Raji (cell line): ENCODE measurements around the gene SLC39A11.
A peak's percentile ranks its signal among the peaks of the same experiment; 100 is the strongest.

Experiments used
- POLR2A ChIP-seq: IDR thresholded peaks from 2 replicates; pipeline ENCODE4 v1.6.1; 2011; ENCODE audit warnings: low read depth, low read length, control low read depth; ENCODE audit not compliant: insufficient read depth

The SLC39A11 gene

GRCh38 chr17:73092523-73093135, at the start of gene SLC39A11:
Gene SLC39A11 (minus strand): TSS chr17:73092688. CDS start chr17:73088764, 3,924 bp downstream.
- peak; percentile 86 for TF ChIP-seq POLR2A

GRCh38 chr17:73141411-73141810, 48.9 kb upstream of the SLC39A11 start:
- no peak for TF ChIP-seq POLR2A

GRCh38 chr17:73140566-73140965, 48.1 kb upstream of the SLC39A11 start:
- TF ChIP-seq POLR2A = no peak

GRCh38 chr17:73139296-73139695, 46.8 kb upstream of the SLC39A11 start:
- TF ChIP-seq POLR2A = no peak

GRCh38 chr17:73138541-73139138, 46.2 kb upstream of the SLC39A11 start:
- no peak for TF ChIP-seq POLR2A

GRCh38 chr17:73137376-73137775, 44.9 kb upstream of the SLC39A11 start:
- no peak for TF ChIP-seq POLR2A

- no peak for TF ChIP-seq POLR2A
Measured at GRCh38 chr17:73135766-73136165, 43.3 kb upstream of the SLC39A11 start.

- TF ChIP-seq POLR2A = no peak
Measured at GRCh38 chr17:73133911-73134649, 41.6 kb upstream of the SLC39A11 start.

- no peak for TF ChIP-seq POLR2A
Measured at GRCh38 chr17:73132085-73132492, 39.6 kb upstream of the SLC39A11 start.

- TF ChIP-seq POLR2A = no peak
Measured at GRCh38 chr17:73130977-73131376, 38.5 kb upstream of the SLC39A11 start.

GRCh38 chr17:73128496-73128895, 36.0 kb upstream of the SLC39A11 start:
- TF ChIP-seq POLR2A = no peak

GRCh38 chr17:73126716-73127473, 34.4 kb upstream of the SLC39A11 start:
- no peak for TF ChIP-seq POLR2A

GRCh38 chr17:73123606-73124320, 31.3 kb upstream of the SLC39A11 start:
- no peak for TF ChIP-seq POLR2A

GRCh38 chr17:73122953-73123605, 30.6 kb upstream of the SLC39A11 start:
- TF ChIP-seq POLR2A = no peak
